Activated T-helper 17 cell treated with anti-CD3 and anti-CD28 coated beads, Interleukin-2, amount 50 U/mL, for 72 hours (primary cell): ENCODE results near the gene MCOLN3. TPM values are rescaled to one million over a fixed set of nuclear protein-coding genes. Genes with fewer than 3 reads are reported as not detected.
"Not testable (repeated sequence)": the region's sequence is repeated elsewhere in the genome, so short reads cannot be mapped to it uniquely, and the experiment has no call there.

ENCODE experiments used
- ATAC-seq: fragments of 150-1000 bp; cut with Tn5 transposase; replicated peaks from 2 replicates; pipeline ENCODE4 v1.10.0; 2021; ENCODE audit warnings: mild to moderate bottlenecking, moderate library complexity
- H3K27ac Mint-ChIP-seq: one replicate; pipeline ENCODE4 v1.8.0; 2022; ENCODE audit warnings: mixed read lengths
- H3K27me3 Mint-ChIP-seq: one replicate; pipeline ENCODE4 v1.8.0; 2022; ENCODE audit warnings: mixed read lengths
- H3K36me3 Mint-ChIP-seq: one replicate; pipeline ENCODE4 v1.8.0; 2022; ENCODE audit warnings: low read depth, mild to moderate bottlenecking, mixed read lengths
- H3K4me1 Mint-ChIP-seq: one replicate; pipeline ENCODE4 v1.8.0; 2022; ENCODE audit warnings: mixed read lengths
- H3K4me3 Mint-ChIP-seq: one replicate; pipeline ENCODE4 v1.8.0; 2022; ENCODE audit warnings: mild to moderate bottlenecking, mixed read lengths
- H3K9me3 Mint-ChIP-seq: one replicate; pipeline ENCODE4 v1.8.0; 2022; ENCODE audit warnings: mixed read lengths
- total RNA-seq, 2 donors: library from RNA; stranded (reverse); gene quantifications; one replicate each; pipeline ENCODE4 v1.2.3, GENCODE V29; 2022

The MCOLN3 gene
- total RNA-seq, 2 donors from 2014 or later = 0.43 to 0.90 TPM

DNA sequence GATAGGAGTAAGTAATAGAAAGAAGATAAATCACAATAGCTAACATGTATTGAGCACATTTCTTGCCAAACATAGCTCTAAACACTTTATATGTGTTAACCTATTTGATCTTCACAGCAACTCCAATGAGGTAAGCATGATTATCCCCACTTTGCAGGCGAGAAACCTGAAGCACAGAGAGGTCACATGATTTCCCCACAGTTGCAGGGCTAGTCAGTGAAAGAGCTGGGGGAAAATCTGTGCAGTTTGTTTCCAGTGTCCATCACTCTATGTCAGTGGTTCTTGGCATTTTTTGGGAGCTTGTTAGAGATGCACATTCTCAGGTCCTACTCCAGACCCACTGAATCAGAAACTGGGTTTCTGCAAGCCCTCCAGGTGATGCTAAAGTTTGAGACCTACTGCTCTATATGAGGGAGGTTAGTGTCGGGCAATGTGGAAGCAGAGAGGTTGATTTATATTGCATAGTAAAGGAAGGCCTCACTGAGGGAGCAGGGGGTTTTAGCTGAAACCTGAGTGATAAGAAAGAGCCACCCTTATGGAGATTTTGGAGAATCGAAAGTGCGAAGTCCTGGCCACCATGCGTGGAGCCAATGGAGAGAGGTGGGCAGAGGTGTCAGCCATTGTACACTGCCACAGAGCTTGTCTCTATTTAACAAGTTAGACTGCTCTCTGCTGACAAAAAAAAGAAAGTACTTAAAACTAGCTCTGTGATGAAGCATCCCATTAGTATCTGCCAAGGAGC, 20.9 kb downstream of the MCOLN3 start:
- Mint-ChIP-seq H3K4me1 (peaks cover 9% of the 10 kb centered on the region), H3K9me3 (no peaks in the 10 kb centered on the region), H3K4me3 (peak overlapping the region; percentile 2), H3K27me3 (peaks cover 4% of the 10 kb centered on the region), H3K36me3 (no peaks in the 10 kb centered on the region), H3K27ac (peak overlapping the region; percentile 47)
- peak; percentile 76 for ATAC-seq

DNA sequence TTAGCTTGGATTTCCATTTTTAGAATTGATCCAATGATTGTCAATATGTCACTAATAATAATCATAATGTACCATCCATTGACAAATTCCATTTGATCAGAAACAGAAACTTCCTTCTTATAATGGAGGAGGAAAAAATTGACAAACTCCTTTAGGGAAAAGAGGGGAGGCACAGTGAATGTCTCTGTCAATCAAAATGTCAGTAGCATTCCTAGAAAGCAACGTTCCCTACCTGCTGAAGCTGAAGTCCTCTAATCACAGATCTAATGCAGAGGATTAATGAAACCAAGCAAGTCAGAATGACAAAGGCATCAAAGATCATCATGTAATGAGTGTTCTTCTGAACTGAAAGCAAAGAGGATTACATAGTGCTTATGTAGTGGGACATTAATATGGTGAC, 22.4 kb downstream of the MCOLN3 start:
- ATAC-seq = no peak
- H3K4me3 Mint-ChIP-seq = no peak overlapping the region
- no peaks in the 10 kb centered on the region for H3K9me3 Mint-ChIP-seq
- H3K27me3 Mint-ChIP-seq = peaks cover 4% of the 10 kb centered on the region
- H3K36me3 Mint-ChIP-seq = no peaks in the 10 kb centered on the region
- H3K27ac Mint-ChIP-seq = no peak overlapping the region
- peaks cover 9% of the 10 kb centered on the region for H3K4me1 Mint-ChIP-seq

GRCh38 chr1:85024736-85025135, 23.6 kb downstream of the MCOLN3 start:
- H3K4me3 Mint-ChIP-seq = no peak overlapping the region
- no peak for ATAC-seq
- no peaks in the 10 kb centered on the region for H3K36me3 Mint-ChIP-seq
- H3K4me1 Mint-ChIP-seq = peaks cover 9% of the 10 kb centered on the region
- no peaks in the 10 kb centered on the region for H3K9me3 Mint-ChIP-seq
- H3K27me3 Mint-ChIP-seq = no peaks in the 10 kb centered on the region
- H3K27ac Mint-ChIP-seq = no peak overlapping the region

DNA sequence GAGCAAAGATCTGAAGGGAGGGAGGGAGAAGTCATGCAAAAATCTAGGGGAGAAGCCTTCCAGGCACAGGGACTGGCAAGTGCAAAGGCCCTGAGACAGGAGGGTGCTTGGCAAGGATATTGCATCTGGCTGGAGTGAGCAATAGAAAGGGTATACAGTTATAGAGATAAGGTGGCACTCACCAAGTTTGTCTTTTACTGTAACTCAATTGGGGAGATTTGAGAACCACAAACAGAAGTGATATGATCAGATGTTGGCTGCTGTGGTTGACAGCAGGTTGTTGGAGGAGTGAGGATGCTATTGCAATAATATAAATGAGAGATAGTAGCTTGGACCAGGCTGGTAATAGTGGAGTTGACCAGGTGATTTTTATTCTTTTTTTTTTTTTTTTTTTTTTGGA, 25.6 kb downstream of the MCOLN3 start:
- no peaks in the 10 kb centered on the region for H3K27me3 Mint-ChIP-seq
- ATAC-seq = no peak
- no peaks in the 10 kb centered on the region for H3K36me3 Mint-ChIP-seq
- H3K27ac Mint-ChIP-seq = no peak overlapping the region
- peaks cover 8% of the 10 kb centered on the region for H3K4me1 Mint-ChIP-seq
- H3K9me3 Mint-ChIP-seq = no peaks in the 10 kb centered on the region
- no peak overlapping the region for H3K4me3 Mint-ChIP-seq

DNA sequence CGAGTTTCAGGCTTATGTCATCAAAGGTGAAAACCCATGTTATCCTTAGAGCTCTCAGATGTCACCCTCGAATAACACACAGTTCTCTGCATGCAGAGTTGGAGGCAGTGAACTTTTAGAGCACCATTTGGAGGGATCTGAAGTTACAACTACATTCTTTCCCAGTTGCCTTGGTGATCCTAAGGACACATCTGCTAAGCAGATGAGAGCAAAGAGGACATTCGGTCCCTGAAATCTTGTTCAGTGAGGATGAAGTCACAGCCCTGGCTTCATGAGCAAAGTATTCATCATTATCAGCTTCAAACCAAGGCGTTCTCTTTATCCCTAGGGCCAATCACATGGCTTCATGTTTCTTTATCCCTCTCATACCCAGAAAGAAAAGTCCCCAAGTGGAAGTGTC, 28.3 kb downstream of the MCOLN3 start:
- no peak for ATAC-seq
- H3K9me3 Mint-ChIP-seq = no peaks in the 10 kb centered on the region
- H3K27ac Mint-ChIP-seq = no peak overlapping the region
- no peaks in the 10 kb centered on the region for H3K36me3 Mint-ChIP-seq
- H3K27me3 Mint-ChIP-seq = no peaks in the 10 kb centered on the region
- H3K4me3 Mint-ChIP-seq = no peak overlapping the region
- H3K4me1 Mint-ChIP-seq = no peaks in the 10 kb centered on the region

- H3K4me3 Mint-ChIP-seq = no peak overlapping the region
- H3K4me1 Mint-ChIP-seq = no peaks in the 10 kb centered on the region
- H3K9me3 Mint-ChIP-seq = no peaks in the 10 kb centered on the region
- H3K27me3 Mint-ChIP-seq = peaks cover 1% of the 10 kb centered on the region
- H3K36me3 Mint-ChIP-seq = no peaks in the 10 kb centered on the region
- H3K27ac Mint-ChIP-seq = no peak overlapping the region
- ATAC-seq = no peak
Measured at GRCh38 chr1:85015826-85016225, 32.5 kb downstream of the MCOLN3 start.

DNA sequence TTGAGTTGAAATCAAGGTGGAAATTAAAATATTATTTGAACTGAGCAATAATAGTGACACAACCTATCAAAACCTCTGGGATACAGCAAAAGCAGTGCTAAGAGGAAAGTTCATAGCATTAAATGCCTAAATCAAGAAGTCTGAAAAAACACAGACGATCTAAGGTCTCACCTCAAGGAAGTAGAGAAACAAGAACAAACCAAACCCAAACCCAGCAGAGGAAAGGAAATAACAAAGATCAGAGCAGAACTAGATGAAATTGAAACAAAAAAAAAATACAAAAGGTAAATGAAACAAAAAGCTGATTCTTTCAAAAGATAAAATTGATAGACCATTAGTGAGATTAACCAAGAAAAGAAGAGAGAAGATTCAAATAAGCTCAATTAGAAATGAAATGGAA, 42.7 kb downstream of the MCOLN3 start:
- not testable (repeated sequence) for H3K4me1 Mint-ChIP-seq

GRCh38 chr1:85001742-85002141, 46.6 kb downstream of the MCOLN3 start:
- Mint-ChIP-seq H3K9me3 (peaks cover 4% of the 10 kb centered on the region), H3K4me1 (peaks cover 6% of the 10 kb centered on the region), H3K36me3 (peaks cover 11% of the 10 kb centered on the region), H3K27ac (no peak overlapping the region), H3K27me3 (peaks cover 18% of the 10 kb centered on the region), H3K4me3 (no peak overlapping the region)
- no peak for ATAC-seq

More for the DNA sequence above, 42.7 kb downstream of the MCOLN3 start:
- H3K4me3 Mint-ChIP-seq, H3K9me3 Mint-ChIP-seq, ATAC-seq, H3K27me3 Mint-ChIP-seq, H3K36me3 Mint-ChIP-seq, H3K27ac Mint-ChIP-seq: not testable (repeated sequence)

DNA sequence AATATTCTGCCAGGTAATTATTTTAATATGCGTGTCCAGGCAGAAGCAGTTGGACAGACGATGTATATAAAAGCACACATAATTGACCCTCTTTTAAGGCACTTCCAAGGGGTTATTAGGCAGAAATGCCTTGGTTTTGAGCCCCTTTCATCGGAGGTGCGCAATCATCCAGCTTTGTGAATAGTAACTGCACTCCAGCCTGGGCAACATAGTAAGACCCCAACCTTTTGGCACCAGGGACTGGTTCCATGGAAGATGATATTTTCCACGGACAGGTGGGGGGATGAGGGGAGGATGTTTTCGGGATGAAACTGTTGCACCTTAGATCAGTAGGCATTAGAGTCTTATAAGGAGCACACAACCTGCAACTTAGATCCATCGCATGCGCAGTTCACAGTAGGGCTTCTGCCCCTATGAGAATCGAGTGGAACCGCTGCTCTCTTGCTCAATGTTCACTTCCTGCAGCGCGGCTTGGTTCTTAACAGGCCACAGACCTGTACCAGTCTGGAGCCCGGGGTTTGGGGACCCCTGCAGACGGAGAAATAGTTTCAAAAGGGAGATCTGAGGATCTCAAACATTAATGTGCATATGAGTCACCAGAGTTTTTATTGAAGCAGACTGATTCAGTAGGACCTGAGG, 49.5 kb downstream of the MCOLN3 start:
- Mint-ChIP-seq H3K27me3 (peaks cover 18% of the 10 kb centered on the region), H3K27ac (peak overlapping the region; percentile 37), H3K4me1 (peaks cover 16% of the 10 kb centered on the region), H3K4me3 (peak overlapping the region; percentile 80), H3K36me3 (peaks cover 23% of the 10 kb centered on the region), H3K9me3 (no peaks in the 10 kb centered on the region)
- peak; percentile 11 for ATAC-seq

DNA sequence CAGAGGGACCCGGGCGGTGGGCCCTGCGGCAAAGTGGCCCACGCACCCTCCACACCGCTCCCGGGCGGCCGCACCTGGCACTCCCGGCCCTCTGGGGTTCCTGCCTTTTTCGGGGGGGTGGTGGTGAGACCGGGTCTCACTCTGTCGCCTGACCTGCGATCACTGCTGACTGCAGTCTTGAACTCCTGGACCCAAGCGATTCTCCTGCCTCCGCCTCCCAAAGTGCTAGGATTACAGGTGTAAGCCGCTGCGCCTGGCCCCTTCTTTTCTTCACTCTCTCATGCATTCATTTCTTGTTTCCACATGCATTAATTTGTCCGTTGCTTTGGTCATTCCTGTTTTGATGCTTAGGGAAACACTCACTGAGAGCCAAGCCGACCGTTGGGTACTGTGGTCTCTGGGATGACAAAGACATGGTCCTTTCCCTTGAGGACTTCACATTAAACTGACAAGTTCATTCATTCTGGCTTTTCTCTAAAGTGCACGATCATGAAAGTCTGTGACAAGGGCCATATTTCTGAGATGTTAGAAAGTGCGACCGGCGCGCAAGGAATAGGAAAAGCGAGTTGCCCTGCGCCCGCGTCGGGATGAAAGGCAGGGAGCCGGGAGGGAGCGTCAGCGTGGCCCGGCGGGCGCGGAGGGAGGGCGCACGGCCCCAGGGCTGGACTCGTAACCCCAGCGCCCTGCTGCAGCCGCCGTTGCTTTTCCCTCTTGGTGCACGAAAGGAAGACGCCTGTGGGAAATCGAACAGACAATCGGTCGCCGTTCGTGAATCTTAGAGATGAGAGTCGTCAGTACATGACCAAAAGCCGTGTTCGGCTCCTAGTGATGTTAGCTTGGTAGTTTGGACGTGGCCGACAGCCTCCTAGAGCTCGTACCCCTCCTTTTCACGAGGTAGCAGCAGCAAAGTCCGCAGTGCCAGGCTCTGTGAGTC, 50.4 kb downstream of the MCOLN3 start:
- H3K4me1 Mint-ChIP-seq = peaks cover 21% of the 10 kb centered on the region

GRCh38 chr1:84996846-84997666, 51.2 kb downstream of the MCOLN3 start, which contains the start of gene MCOLN2:
TSS of gene MCOLN2 (minus strand) at chr1:84997113. CDS start at chr1:84996872, 241 bp downstream.
- Mint-ChIP-seq H3K9me3 (no peaks in the 10 kb centered on the region), H3K27ac (peak within 1 kb of the TSS; percentile 93), H3K27me3 (peaks cover 18% of the 10 kb centered on the region), H3K36me3 (peaks cover 35% of the 10 kb centered on the region), H3K4me1 (peaks cover 27% of the 10 kb centered on the region), H3K4me3 (peak within 1 kb of the TSS; percentile 80)
- peak; percentile 60 for ATAC-seq

More for the DNA sequence above, 50.4 kb downstream of the MCOLN3 start:
- Mint-ChIP-seq H3K4me3 (peak overlapping the region; percentile 80), H3K27me3 (peaks cover 18% of the 10 kb centered on the region), H3K36me3 (peaks cover 29% of the 10 kb centered on the region), H3K27ac (peak overlapping the region; percentile 78), H3K9me3 (no peaks in the 10 kb centered on the region)
- ATAC-seq = no peak

DNA sequence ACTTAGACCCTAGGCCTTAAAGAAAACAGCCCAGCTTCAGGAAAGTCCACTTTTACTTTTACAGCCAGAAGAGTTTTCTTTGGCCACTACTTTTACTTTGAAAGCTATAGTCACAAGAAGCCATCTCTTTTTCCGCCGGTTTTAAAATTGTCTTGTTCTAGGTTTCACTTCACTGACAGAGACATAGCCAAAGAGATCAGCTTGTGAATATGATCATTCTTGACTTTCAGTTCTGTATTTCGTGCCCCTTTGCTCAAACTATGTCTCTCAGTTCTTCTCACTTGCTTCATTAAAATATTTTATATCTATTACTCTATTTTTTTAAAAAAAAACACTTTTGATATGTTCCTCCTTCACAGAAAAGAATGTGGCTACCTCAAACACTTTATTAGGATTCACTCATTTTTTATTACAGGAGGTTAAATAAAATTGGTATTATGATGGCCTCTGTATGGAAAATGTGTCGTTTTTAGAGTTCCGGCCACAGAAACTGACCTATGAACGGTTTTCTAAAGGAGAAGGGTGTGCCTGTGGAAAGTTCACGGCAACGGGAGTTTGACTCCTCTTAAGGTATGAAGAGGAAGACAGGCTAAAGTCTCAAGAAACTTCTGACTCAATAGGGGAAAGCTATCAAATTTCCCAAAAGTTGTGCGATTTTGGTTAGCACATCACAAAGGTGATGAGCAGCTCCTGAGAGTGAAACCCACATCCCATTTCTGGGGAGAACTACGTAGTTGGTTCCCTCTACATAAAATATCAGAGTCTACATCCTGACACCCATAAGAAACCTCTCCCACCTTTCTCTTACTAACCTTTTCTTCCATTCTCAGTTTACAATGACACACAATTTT, 52.6 kb downstream of the MCOLN3 start:
- peaks cover 45% of the 10 kb centered on the region for H3K36me3 Mint-ChIP-seq
- H3K4me1 Mint-ChIP-seq = peaks cover 34% of the 10 kb centered on the region
- ATAC-seq = peak; percentile 77

More for the DNA sequence above, 52.6 kb downstream of the MCOLN3 start:
- peak overlapping the region; percentile 80 for H3K4me3 Mint-ChIP-seq
- H3K27me3 Mint-ChIP-seq = peaks cover 18% of the 10 kb centered on the region
- peak overlapping the region; percentile 93 for H3K27ac Mint-ChIP-seq
- no peaks in the 10 kb centered on the region for H3K9me3 Mint-ChIP-seq
